Esophagus squamous epithelium (tissue), 4 donors: Measurements from ENCODE around the gene WNT1.

Source experiments
- CTCF ChIP-seq, 6 experiments: fragments of 450-650 bp in 4 of 6; fragments of 200-600 bp in 2 of 6; sonication (generic) in 2 of 6; IDR thresholded peaks; one replicate each; pipeline ENCODE4 v1.5.1; 2016 to 2019; ENCODE audit warnings: antibody characterized with exemption in 6 of 6, mild to moderate bottlenecking in 4 of 6, moderate library complexity in 4 of 6
- POLR2A ChIP-seq, 4 donors: fragments of 450-650 bp; IDR thresholded peaks; one replicate each; pipeline ENCODE4 v1.6.1; 2017; ENCODE audit warnings: antibody characterized with exemption in 4 of 4, mild to moderate bottlenecking in 4 of 4, moderate library complexity in 3 of 4

- TF ChIP-seq POLR2A (IDR thresholded peaks at IDR 0.05) (no peak), CTCF (IDR thresholded peaks at IDR 0.05) (no peak)
Measured at GRCh38 chr12:48978741-48979601, 849 bp downstream of the WNT1 start.
